Endodermal cell (in vitro differentiated cells): ENCODE results near the gene EPHB3. TPM values are rescaled to one million over a fixed set of nuclear protein-coding genes. Genes with fewer than 3 reads are reported as not detected.

Experiments used
- DNase-seq: peaks from one replicate; pipeline ENCODE4 v3.0.0-alpha.2; 2017
- H3K27ac ChIP-seq: 2 replicates; pipeline ENCODE4 v1.5.1; 2013; ENCODE audit warnings: mild to moderate bottlenecking, low read depth, low read length, moderate library complexity
- H3K27me3 ChIP-seq: 2 replicates; pipeline ENCODE4 v1.6.1; 2013; ENCODE audit warnings: mild to moderate bottlenecking, low read length, moderate library complexity; ENCODE audit not compliant: insufficient read depth, control insufficient read depth, poor library complexity, severe bottlenecking
- H3K36me3 ChIP-seq: 2 replicates; pipeline ENCODE4 v1.7.0; 2013; ENCODE audit warnings: mild to moderate bottlenecking, low read length, moderate library complexity; ENCODE audit not compliant: control insufficient read depth, insufficient read depth
- H3K4me1 ChIP-seq: one replicate; pipeline ENCODE4 v1.7.0; 2013; ENCODE audit warnings: low read length; ENCODE audit not compliant: control insufficient read depth, insufficient read depth
- H3K4me3 ChIP-seq: 2 replicates; pipeline ENCODE4 v1.5.1; 2013; ENCODE audit warnings: mild to moderate bottlenecking, low read length, moderate library complexity
- H3K9ac ChIP-seq: 2 replicates; pipeline ENCODE4 v1.6.1; 2013; ENCODE audit warnings: mild to moderate bottlenecking, low read length, moderate library complexity; ENCODE audit not compliant: poor library complexity, severe bottlenecking; ENCODE audit errors: extremely low read depth
- H3K9me3 ChIP-seq: 2 replicates; pipeline ENCODE4 v1.6.1; 2013; ENCODE audit warnings: mild to moderate bottlenecking, low read length, moderate library complexity; ENCODE audit not compliant: control insufficient read depth
- H3K27ac Mint-ChIP-seq: 2 replicates; pipeline ENCODE4 v1.8.0; 2020; ENCODE audit warnings: mixed read lengths
- H3K27me3 Mint-ChIP-seq: 2 replicates; pipeline ENCODE4 v1.8.0; 2021; ENCODE audit warnings: mild to moderate bottlenecking, mixed read lengths; ENCODE audit not compliant: insufficient read depth
- H3K36me3 Mint-ChIP-seq: 2 replicates; pipeline ENCODE4 v1.8.0; 2020; ENCODE audit warnings: low read depth, mixed read lengths
- H3K4me1 Mint-ChIP-seq: 2 replicates; pipeline ENCODE4 v1.8.0; 2020; ENCODE audit warnings: mixed read lengths
- H3K4me3 Mint-ChIP-seq: 2 replicates; pipeline ENCODE4 v1.8.0; 2020; ENCODE audit warnings: mild to moderate bottlenecking, moderate library complexity, mixed read lengths
- H3K9me3 Mint-ChIP-seq: 2 replicates; pipeline ENCODE4 v1.8.0; 2020; ENCODE audit warnings: mild to moderate bottlenecking, mixed read lengths
- CTCF ChIP-seq: fragments of 200-600 bp; sonication (generic); conservative IDR thresholded peaks from 2 replicates; pipeline ENCODE4 v1.5.0; 2021; ENCODE audit warnings: antibody characterized with exemption, mild to moderate bottlenecking
- WGBS, 2 experiments: methylation state at CpG; one replicate each; pipeline versions ENCODE4 v1.1.5 to v1.1.7; 2013; ENCODE audit warnings: missing lambda C conversion rate in 2 of 2, mixed read lengths in 1 of 2; ENCODE audit not compliant: insufficient coverage in 1 of 2, insufficient read length in 1 of 2; 5-methylcytosine and 5-hydroxymethylcytosine counted together
- total RNA-seq, 2 donors: library from RNA; stranded (reverse); fragmentation: NEBNext Ultra II Directional in 1 of 2; extraction: Animal tissue kit (Norgen Biotek cat#: 25700) in 1 of 2; gene quantifications; 2 replicates in 1 of 2; 3 replicates in 1 of 2; pipeline ENCODE4 v1.2.1, GENCODE V29; 2021

The EPHB3 gene
- total RNA-seq, 2 donors from 2014 or later, result 32.7 to 36.9 TPM

GRCh38 chr3:184604615-184605290 lies 43.2 kb downstream of the EPHB3 start:
- peaks cover 22% of the 10 kb centered on the region for H3K27me3 ChIP-seq

GRCh38 chr3:184608209-184608608 lies 46.6 kb downstream of the EPHB3 start:
- H3K9me3 Mint-ChIP-seq, result no peaks in the 10 kb centered on the region
- no peak overlapping the region for H3K4me3 ChIP-seq
- H3K4me1 ChIP-seq, result peaks cover 12% of the 10 kb centered on the region
- H3K9ac ChIP-seq, result no peak overlapping the region
- TF ChIP-seq CTCF, result no peak
- DNase-seq, result no peak
- no peaks in the 10 kb centered on the region for H3K36me3 Mint-ChIP-seq
- H3K27me3 ChIP-seq, result peaks cover 11% of the 10 kb centered on the region
- H3K27ac Mint-ChIP-seq, result no peak overlapping the region
- H3K4me1 Mint-ChIP-seq, result peaks cover 23% of the 10 kb centered on the region
- no peak overlapping the region for H3K27ac ChIP-seq
- no peaks in the 10 kb centered on the region for H3K9me3 ChIP-seq
- no peak overlapping the region for H3K4me3 Mint-ChIP-seq
- H3K36me3 ChIP-seq, result no peaks in the 10 kb centered on the region
- peaks cover 47% of the 10 kb centered on the region for H3K27me3 Mint-ChIP-seq

More at GRCh38 chr3:184604615-184605290, 43.2 kb downstream of the EPHB3 start:
- Histone ChIP-seq H3K27ac (no peak overlapping the region), H3K9me3 (no peaks in the 10 kb centered on the region), H3K36me3 (no peaks in the 10 kb centered on the region), H3K4me1 (peaks cover 12% of the 10 kb centered on the region), H3K9ac (no peak overlapping the region), H3K4me3 (peak overlapping the region; percentile 91)
- no peaks in the 10 kb centered on the region for H3K9me3 Mint-ChIP-seq
- no peak for TF ChIP-seq CTCF
- H3K27ac Mint-ChIP-seq, result peak overlapping the region; percentile 69
- H3K36me3 Mint-ChIP-seq, result no peaks in the 10 kb centered on the region
- peak; percentile 84 for DNase-seq
- H3K4me3 Mint-ChIP-seq, result peak overlapping the region; percentile 69
- H3K4me1 Mint-ChIP-seq, result peaks cover 28% of the 10 kb centered on the region
- peaks cover 76% of the 10 kb centered on the region for H3K27me3 Mint-ChIP-seq
- 37 to 43% methylated on average over 15 to 20 of the region's 20 CpGs for WGBS, 2 experiments

GRCh38 chr3:184609476-184610244 lies 48.1 kb downstream of the EPHB3 start:
- Histone ChIP-seq H3K9ac (no peak overlapping the region), H3K9me3 (no peaks in the 10 kb centered on the region), H3K4me3 (no peak overlapping the region), H3K36me3 (no peaks in the 10 kb centered on the region), H3K4me1 (peaks cover 9% of the 10 kb centered on the region), H3K27ac (no peak overlapping the region), H3K27me3 (peaks cover 11% of the 10 kb centered on the region)
- WGBS, 2 experiments, result 87 to 93% methylated on average over 6 to 9 of the region's 9 CpGs
- Mint-ChIP-seq H3K27ac (no peak overlapping the region), H3K27me3 (peaks cover 42% of the 10 kb centered on the region), H3K4me3 (no peak overlapping the region), H3K4me1 (peaks cover 20% of the 10 kb centered on the region), H3K9me3 (no peaks in the 10 kb centered on the region), H3K36me3 (no peaks in the 10 kb centered on the region)
- DNase-seq, result no peak
- no peak for TF ChIP-seq CTCF
